GM21825 (cell line): ENCODE data around the gene ADGRE1.

Experiments used
- ATAC-seq: cut with Tn5 transposase; IDR thresholded peaks from one replicate; pipeline ENCODE4 v1.9.1; 2021; ENCODE audit warnings: mild to moderate bottlenecking, moderate library complexity; ENCODE audit not compliant: unreplicated experiment

ADGRE1 gene

DNA sequence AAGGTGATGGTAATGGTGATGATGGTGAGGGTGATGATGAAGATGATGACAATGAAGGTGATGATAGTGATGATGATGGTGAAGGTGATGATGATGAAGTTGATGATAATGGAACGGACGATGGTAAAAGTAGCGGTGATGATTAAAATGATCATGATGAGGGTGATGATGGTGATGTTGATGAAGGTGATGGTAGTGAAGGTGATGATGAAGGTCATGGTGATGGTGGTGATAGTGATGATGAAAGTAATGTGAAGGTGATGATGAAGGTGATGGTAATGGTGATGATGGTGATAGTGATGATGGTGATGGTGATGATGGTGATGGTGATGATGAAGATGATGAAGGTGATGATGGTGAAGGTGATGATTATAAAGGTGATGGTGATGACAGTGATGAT is 67.7 kb downstream of the ADGRE1 start:
- ATAC-seq, result no peak

DNA sequence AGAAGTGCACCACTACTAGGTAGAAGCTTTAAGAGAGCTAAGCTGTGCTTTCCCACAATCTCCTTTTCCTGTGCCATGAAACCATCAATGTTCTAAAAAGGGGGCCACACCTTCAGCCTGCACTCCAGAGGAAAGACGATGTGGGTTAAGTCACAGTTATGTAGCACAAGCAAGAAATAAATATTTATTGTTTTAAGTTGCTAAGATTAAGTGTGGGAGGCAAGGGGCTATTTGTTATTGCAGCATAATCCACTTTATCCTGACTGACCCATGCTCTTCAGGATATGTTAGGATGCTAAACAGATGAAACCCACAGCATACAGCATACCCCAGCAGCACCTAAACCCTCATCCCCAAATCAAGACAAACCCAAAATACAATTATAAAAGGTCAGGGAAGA is 69.2 kb downstream of the ADGRE1 start:
- no peak for ATAC-seq

DNA sequence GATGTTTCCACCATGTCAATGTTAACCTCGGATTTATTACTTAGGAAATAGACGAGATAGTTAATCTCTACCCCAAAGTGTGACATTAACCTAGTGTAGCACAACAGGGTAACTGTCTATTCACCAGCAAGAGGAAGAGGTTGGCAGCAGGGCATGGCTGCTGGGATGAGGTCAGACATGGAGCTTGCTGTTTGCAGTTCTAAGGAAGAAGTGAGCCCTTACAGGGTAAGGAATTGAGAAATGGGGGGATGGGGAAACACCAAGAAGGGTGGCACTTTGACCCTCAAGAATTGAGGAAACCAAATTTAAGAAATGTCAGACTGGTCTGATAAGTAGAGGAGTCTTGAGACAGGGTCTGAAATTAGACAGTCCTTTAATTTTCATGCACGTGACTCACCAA is 71.4 kb downstream of the ADGRE1 start:
- ATAC-seq, result no peak

DNA sequence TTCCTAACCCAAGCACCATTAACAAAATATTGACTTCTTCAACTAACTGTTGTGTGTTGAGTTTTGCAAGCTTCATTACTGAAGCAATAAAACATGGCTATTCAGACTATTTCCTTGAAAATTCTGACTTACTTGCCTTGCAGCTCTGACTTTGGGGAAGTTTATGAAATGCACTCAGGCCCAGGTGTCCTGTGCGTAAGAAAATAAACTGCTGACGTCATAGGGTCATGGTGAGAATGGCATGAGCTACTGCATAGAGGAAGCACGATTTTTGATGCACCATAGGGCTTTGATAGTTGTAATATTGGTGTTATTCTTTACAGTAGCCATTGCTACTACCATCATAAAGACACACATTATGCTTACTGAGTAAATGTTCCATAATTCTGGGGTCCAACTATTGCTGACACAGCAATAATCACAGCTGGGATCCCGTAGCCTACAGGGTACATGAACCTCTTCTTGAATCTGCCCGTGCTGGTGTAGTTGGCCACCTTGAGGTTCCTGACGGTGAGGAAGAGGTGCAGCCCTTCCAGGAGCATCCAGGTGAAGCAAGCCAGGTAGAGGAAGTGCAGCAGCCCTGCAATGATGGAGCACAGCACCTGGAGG is 76.0 kb downstream of the ADGRE1 start:
- no peak for ATAC-seq

DNA sequence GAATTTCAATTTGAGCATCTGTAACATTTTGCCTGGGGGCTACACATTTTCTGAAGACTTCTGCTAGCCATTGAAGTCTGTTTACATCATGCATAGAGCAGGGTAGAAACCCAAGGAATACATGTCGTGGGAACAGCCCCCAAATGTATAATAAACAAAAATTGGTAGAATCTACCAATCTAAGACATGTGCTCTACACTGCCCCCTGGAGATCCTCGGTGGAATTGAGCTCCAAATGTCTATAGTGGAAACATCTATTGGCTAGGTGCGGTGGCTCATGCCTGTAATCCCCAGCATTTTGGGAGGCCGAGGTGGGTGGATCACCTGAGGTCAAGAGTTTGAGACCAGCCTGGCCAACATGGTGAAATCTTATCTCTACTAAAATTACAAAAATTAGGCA is 76.6 kb downstream of the ADGRE1 start:
- no peak for ATAC-seq

DNA sequence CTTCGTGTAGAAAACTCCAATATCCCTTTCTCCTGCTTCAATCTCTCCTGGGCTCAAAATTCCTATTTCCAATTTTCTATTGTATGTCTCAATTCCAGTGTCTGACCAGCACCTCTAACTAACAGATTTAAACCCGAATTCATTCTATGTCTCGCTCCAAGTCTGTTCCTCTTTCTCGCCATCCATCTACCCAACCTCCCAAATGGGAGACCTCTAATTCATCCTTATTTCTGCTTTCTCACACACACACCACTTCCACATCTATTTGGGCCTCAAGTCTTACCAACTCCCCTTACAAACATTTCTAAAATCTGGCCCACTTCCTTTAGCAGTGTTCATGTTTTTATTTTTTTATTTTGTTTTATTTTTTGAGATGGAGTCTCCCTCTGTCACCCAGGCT is 80.6 kb downstream of the ADGRE1 start:
- no peak for ATAC-seq

DNA sequence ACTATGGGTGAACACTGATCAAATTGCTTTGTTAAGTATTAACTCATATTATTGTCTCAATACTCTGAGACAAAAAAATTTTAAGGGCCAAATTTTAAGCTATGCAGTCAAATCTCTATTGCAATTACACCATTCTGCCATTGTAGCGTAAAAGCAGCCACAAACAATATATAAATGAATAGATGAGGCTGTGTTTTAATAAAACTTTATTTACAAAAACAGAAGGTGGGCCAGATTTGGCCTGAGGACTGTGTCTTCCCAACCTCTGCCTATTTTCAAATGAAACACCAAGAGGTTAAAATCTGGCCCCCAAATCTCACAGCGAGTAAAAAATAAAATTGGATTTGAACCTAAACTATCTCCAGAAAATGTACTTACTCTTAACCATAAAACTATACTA is 82.1 kb downstream of the ADGRE1 start:
- no peak for ATAC-seq

DNA sequence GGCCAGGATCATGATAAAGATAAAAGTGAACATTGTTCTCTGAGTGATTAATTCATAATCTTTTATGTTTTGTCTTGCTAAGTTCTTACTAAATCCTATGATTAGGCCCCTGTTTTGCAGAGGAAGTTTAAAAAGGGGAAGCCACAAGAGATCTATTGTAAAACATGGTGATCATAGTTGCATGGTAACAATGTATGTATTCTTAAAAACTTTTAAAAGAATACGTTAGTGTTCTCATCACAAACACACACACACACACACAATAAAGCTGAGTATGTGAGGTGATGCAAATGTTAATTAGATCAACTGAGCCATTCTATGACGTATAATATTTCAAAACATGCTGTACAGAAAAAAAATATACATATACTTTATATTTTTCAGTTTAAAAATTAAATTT is 82.6 kb downstream of the ADGRE1 start:
- ATAC-seq, result no peak

DNA sequence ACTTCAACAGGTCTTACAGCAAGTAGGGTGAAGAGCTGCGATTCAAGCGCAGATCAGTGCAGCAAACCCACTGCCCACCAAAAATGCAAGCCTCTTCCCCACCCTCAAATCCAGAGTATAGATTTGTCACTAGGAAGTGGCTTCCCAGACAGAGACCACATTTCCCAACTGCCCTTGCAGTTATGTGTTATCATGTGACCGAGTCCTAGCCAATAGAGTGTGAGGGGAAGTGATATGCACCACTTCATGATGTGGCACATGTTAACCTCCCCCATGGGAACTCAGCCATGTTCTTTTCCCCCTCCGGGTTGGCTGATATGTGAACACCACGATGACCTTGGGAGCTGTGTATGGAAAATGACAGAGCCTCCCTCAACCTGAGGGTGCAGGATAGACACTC is 83.1 kb downstream of the ADGRE1 start:
- ATAC-seq, result no peak

DNA sequence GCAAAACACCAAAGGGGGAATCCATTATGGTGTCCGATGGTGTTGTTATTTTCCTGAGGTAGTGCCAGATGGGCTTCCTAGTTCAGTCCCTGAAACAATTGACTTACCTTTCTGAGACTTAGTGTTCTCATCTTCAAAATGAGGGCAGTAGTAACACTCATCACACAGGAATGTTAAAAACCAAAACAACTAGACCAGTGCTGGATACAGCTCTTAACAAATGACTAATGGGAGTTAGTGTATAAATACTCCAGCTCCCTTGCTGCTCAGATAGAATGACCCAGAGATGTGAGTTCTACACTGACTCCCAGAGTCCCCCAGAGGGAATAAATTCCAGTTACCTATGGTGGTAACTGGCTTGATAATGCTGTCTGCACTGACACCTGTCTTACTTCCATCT is 84.0 kb downstream of the ADGRE1 start:
- ATAC-seq, result no peak

DNA sequence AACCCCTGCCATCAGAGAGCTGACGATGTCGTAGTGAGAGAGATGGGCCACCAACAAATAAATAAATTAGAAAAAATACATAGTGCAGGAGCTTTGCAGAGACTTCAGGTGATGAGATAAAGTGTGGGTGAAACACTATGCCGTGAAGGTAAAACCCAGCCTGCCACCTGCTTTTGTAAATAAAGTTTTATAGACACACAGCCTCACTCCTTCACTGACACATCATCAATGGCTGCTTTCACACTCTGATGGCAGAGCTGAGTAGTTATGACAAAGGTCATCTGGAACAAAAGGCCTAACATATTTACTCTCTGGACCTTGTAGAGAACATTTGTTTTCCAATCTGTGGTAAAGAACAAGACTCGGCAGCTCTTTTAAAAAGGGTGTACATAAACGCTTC is 88.8 kb downstream of the ADGRE1 start:
- no peak for ATAC-seq

DNA sequence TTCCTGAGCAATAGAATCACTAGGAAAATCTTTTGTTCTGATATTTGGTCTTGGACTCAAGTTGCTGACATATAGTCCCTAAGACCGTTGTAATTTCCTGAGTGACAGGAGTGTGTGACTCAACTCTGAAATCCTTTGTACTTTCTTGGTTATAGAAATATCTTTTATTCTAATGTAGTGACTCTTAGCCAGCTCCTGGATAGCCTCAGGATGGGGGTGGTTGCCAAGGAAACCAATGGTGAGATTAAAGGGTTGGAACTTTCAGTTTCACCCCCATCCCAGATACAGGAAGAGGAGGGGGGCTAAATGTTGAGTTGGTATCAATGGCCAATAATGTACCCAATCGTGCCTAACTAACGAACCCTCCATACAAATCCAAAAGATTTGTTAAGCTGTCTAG is 92.0 kb downstream of the ADGRE1 start:
- ATAC-seq, result no peak

DNA sequence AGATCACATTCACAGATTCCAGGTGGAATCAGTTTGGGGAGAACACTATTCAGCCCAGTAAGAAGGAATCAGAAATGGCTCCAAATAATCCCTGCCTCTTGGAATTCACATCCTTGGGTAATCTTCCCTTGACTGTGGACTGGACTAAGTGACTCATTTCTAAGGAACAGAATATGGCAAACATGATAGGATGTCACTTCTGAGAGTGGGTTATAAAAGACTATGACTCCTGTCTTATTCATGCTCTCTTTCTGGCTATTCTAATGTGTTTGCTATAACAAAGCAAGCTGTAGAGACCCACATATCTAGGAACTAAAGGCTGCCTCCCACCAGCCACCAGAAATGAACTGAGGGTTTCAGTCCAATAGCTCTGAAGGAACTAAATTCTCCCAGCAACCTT is 96.1 kb downstream of the ADGRE1 start:
- ATAC-seq, result no peak

DNA sequence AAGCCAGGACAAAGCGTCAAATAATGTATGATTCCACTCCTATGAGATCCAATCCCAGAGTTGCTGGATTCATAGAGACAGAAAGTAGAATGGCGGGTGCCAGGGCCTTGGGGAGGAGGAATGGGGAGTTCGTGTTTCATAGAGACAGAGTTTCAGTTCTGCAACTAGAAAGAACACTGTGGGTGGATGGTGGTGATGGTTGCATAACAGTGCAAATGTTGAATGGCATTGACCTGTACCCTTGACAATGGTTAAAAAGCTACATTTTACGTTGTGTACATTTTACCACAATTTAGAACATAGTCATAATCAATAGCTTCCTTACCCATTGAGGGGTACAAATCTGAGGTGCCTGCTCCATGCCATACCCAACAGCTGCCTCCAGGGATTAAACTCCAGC is 100.5 kb downstream of the ADGRE1 start:
- no peak for ATAC-seq

DNA sequence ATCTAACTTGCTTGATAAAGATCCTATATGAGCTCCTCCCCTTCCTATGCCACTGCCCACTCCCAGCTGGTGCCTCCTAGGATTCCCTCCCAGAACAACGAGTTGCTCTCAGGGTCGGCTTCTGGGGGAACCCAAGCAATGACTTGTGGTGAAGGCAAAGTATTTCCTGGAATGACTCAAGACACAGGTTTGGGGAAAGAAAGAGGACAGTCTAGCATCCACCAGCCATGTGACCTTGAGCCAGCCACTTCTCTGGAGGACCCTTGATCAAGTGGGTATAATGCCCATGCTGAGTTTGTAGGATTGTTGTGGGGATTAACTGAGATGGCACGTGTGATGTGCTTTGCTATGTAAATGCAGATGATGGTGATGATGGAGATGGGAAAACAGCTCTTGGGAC is 100.9 kb downstream of the ADGRE1 start:
- no peak for ATAC-seq
